Skeletal muscle satellite cell (primary cell): Measurements from ENCODE around the gene COPE.
A peak's percentile ranks its signal among the peaks of the same experiment; 100 is the strongest.

Experiments used
- H3K27me3 ChIP-seq: 2 replicates; pipeline ENCODE4 v1.7.0; 2013; ENCODE audit warnings: low read length; ENCODE audit not compliant: control insufficient read depth, insufficient read depth
- H3K36me3 ChIP-seq: 2 replicates; pipeline ENCODE4 v1.7.0; 2013; ENCODE audit warnings: mild to moderate bottlenecking, control low read depth, low read length; ENCODE audit not compliant: insufficient read depth
- H3K4me1 ChIP-seq: 2 replicates; pipeline ENCODE4 v1.7.0; 2013; ENCODE audit warnings: low read length; ENCODE audit not compliant: control insufficient read depth, insufficient read depth
- H3K4me2 ChIP-seq: 2 replicates; pipeline ENCODE4 v1.7.0; 2013; ENCODE audit warnings: mild to moderate bottlenecking, low read length
- H3K4me3 ChIP-seq: 2 replicates; pipeline ENCODE4 v1.7.0; 2013; ENCODE audit warnings: low read length
- H3K9ac ChIP-seq: 2 replicates; pipeline ENCODE4 v1.7.0; 2013; ENCODE audit warnings: mild to moderate bottlenecking, low read depth, low read length, moderate library complexity
- H3K9me3 ChIP-seq: replicated peaks from 2 replicates; pipeline ENCODE4 v1.7.0; 2013; ENCODE audit warnings: mild to moderate bottlenecking, control low read depth, low read length

The COPE gene

GRCh38 chr19:18949858-18950257, 30.7 kb upstream of the COPE start:
- H3K4me1 ChIP-seq: peaks cover 4% of the 10 kb centered on the region
- peaks cover 20% of the 10 kb centered on the region for H3K36me3 ChIP-seq
- H3K9me3 ChIP-seq: no peaks in the 10 kb centered on the region

GRCh38 chr19:18948976-18949356, 29.8 kb upstream of the COPE start:
- peaks cover 4% of the 10 kb centered on the region for H3K4me1 ChIP-seq
- H3K9me3 ChIP-seq: no peaks in the 10 kb centered on the region
- H3K27me3 ChIP-seq: no peaks in the 10 kb centered on the region
- H3K4me3 ChIP-seq: no peak overlapping the region
- H3K36me3 ChIP-seq: peaks cover 20% of the 10 kb centered on the region
- no peak overlapping the region for H3K4me2 ChIP-seq
- no peak overlapping the region for H3K9ac ChIP-seq

More at GRCh38 chr19:18949858-18950257, 30.7 kb upstream of the COPE start:
- Histone ChIP-seq H3K9ac (no peak overlapping the region), H3K4me2 (no peak overlapping the region), H3K4me3 (no peak overlapping the region), H3K27me3 (no peaks in the 10 kb centered on the region)

GRCh38 chr19:18948075-18948975, 29.1 kb upstream of the COPE start:
- Histone ChIP-seq H3K9ac (no peak overlapping the region), H3K27me3 (no peaks in the 10 kb centered on the region), H3K36me3 (peaks cover 20% of the 10 kb centered on the region), H3K4me1 (peaks cover 4% of the 10 kb centered on the region), H3K4me3 (no peak overlapping the region), H3K4me2 (no peak overlapping the region), H3K9me3 (no peaks in the 10 kb centered on the region)

GRCh38 chr19:18946918-18947317, 27.7 kb upstream of the COPE start:
- H3K9me3 ChIP-seq: no peaks in the 10 kb centered on the region
- peaks cover 4% of the 10 kb centered on the region for H3K4me1 ChIP-seq
- H3K27me3 ChIP-seq: no peaks in the 10 kb centered on the region
- H3K4me3 ChIP-seq: no peak overlapping the region
- H3K4me2 ChIP-seq: no peak overlapping the region
- H3K9ac ChIP-seq: no peak overlapping the region
- peaks cover 23% of the 10 kb centered on the region for H3K36me3 ChIP-seq

GRCh38 chr19:18946335-18946734, 27.1 kb upstream of the COPE start:
- peaks cover 6% of the 10 kb centered on the region for H3K4me1 ChIP-seq
- H3K4me2 ChIP-seq: no peak overlapping the region
- H3K9ac ChIP-seq: no peak overlapping the region
- peaks cover 23% of the 10 kb centered on the region for H3K36me3 ChIP-seq
- H3K9me3 ChIP-seq: no peaks in the 10 kb centered on the region
- H3K4me3 ChIP-seq: no peak overlapping the region
- H3K27me3 ChIP-seq: no peaks in the 10 kb centered on the region

DNA sequence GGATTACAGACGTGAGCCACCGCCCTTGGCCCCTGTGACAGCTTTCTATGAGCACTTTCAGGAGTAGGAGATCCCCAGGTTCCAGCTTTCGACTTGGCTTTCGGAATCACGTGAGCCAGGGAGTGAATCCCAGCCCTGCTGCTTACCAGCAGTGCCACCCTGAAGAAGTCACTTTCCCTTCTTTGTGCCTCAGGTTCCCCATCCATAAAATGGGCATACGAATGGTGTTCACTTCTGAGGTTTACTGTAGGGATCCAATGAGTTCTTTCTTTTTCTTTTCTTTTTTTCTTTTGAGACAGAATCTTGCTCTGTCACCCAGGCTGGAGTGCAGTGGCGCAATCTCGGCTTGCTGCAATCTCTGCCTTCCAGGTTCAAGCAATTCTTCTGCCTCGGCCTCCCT, 26.1 kb upstream of the COPE start:
- Histone ChIP-seq H3K9ac (no peak overlapping the region), H3K4me2 (no peak overlapping the region), H3K4me3 (no peak overlapping the region), H3K27me3 (no peaks in the 10 kb centered on the region), H3K9me3 (no peaks in the 10 kb centered on the region), H3K4me1 (peaks cover 6% of the 10 kb centered on the region), H3K36me3 (peaks cover 23% of the 10 kb centered on the region)

- Histone ChIP-seq H3K36me3 (peaks cover 24% of the 10 kb centered on the region), H3K4me3 (no peak overlapping the region), H3K9ac (no peak overlapping the region), H3K9me3 (no peaks in the 10 kb centered on the region), H3K4me2 (no peak overlapping the region), H3K4me1 (peaks cover 12% of the 10 kb centered on the region), H3K27me3 (no peaks in the 10 kb centered on the region)
Measured at GRCh38 chr19:18943465-18943864, 24.3 kb upstream of the COPE start.

- Histone ChIP-seq H3K4me3 (no peak overlapping the region), H3K27me3 (no peaks in the 10 kb centered on the region), H3K4me1 (peaks cover 12% of the 10 kb centered on the region), H3K9ac (no peak overlapping the region), H3K9me3 (no peaks in the 10 kb centered on the region), H3K4me2 (no peak overlapping the region), H3K36me3 (peaks cover 24% of the 10 kb centered on the region)
Measured at GRCh38 chr19:18942692-18943091, 23.5 kb upstream of the COPE start.

DNA sequence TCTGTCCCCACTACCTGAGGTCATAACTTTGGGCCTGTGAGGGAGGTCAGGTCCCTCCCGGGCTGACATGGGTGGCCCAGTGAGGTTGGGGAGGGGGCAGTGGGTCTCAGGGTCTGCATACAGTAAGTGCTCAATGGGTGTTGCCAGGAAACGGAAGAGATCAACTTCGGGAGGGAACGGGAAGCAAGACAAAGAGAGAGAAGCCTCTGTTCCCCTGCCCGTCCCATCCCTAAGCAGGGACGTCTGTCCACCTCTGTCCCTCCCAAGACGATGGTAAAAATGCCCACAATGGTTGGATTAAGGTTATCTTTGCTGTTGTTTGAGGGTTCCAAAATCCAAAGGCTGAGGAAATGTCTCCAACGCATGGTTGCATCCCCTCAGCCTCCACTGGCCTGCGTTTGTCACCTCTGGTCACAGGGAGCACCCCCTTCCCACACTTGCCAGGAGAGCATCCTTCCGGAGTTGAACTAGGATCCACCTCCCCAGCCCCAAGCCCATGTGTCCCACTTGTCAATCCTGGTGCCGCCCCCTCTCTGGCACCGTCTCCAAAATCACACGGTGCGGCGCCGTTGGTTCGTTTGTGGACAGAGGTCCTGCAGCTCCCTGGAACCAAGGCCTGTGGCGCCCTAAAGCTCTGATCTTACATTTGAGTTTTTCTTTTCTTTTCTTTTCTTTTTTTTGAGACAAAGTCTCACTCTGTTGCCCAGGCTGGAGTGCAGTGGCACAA, 22.6 kb upstream of the COPE start:
- H3K9ac ChIP-seq: no peak overlapping the region
- peaks cover 23% of the 10 kb centered on the region for H3K36me3 ChIP-seq
- no peaks in the 10 kb centered on the region for H3K27me3 ChIP-seq
- H3K4me2 ChIP-seq: peak overlapping the region; percentile 82
- H3K4me1 ChIP-seq: peaks cover 12% of the 10 kb centered on the region
- peak overlapping the region; percentile 68 for H3K4me3 ChIP-seq
- H3K9me3 ChIP-seq: no peaks in the 10 kb centered on the region

DNA sequence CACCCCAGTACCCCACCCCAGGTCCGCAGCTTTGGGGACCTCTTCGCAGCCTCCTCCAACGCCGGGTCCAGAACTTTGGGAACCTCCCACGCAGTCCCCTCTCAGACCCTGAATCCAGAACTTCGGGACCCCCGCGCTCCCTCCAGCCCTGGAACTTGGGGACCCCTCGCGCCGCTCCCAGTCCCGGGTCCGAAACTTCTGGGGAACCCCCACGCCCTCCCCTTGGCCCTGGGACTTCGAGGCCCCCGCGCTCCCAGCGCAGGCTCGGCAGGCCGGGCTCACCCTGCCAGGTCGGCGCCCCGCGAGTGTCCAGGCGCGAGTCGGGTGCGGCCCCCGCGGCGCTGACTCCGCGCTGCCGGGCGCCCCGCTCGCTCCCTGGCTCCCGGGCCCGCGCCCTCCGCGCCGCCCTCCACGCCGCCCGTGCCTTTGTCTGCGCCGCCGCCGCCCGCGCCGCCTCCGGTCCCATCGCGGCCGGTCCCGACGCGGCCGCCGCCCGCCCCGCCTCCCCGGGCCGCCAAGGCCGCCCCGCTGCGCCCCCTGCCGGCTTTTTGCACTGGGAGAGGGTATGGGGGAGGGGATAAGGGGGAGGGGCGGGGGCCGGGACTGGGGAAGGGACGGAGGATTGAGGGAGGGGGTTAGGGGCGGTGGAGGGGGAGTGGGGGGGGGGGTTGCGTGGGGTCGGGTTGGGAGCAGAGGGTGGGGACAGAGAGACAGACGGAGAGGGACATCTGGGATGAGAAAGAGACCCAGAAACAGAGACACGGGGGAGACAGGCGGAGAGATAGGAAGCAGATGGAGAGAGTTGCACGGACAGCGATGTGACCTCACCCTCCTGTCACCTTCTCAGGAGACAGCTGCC, 21.8 kb upstream of the COPE start, which contains the start of gene HOMER3:
Gene HOMER3 (minus strand): TSS at position 449 of the 859 bp plus-strand sequence. CDS start 2,235 bp downstream, outside the sequence.
- Histone ChIP-seq H3K4me1 (peaks cover 12% of the 10 kb centered on the region), H3K9ac (peak within 1 kb of the TSS; percentile 93), H3K27me3 (no peaks in the 10 kb centered on the region), H3K4me3 (peak within 1 kb of the TSS; percentile 97), H3K4me2 (peak within 1 kb of the TSS; percentile 94), H3K9me3 (no peaks in the 10 kb centered on the region), H3K36me3 (peaks cover 15% of the 10 kb centered on the region)
